IMR-90 (cell line): ENCODE data around the gene PRKCB. TPM values are rescaled to one million over a fixed set of nuclear protein-coding genes. Genes with fewer than 3 reads are reported as not detected.

Experiments
- ATAC-seq: fragments of 200-7000 bp; cut with Tn5 transposase; 2 replicates; pipeline ENCODE4 v1.9.1; 2020; ENCODE audit warnings: low read depth, mild to moderate bottlenecking, moderate library complexity
- BruUV-seq: library from RNA; stranded (reverse); fragments of 400-500 nt; replicated peaks from 2 replicates; lab custom pipeline; 2021; lab: Mats Ljungman, UMichigan
- CTCF ChIA-PET: fragments of 300-600 bp; formaldehyde crosslinking; extraction: SDS; loops from one replicate; lab custom pipeline; 2021; ENCODE audit warnings: antibody characterized with exemption; lab: Yijun Ruan, JAX
- POLR2A ChIA-PET: fragments of 300-600 bp; sonication (Branson Sonifier 250); formaldehyde crosslinking; loops from one replicate; lab custom pipeline; 2022; ENCODE audit warnings: antibody characterized with exemption; ENCODE audit not compliant: unreplicated experiment; lab: Charles Lee
- DNase-seq: peaks from one replicate; pipeline ENCODE4 v3.0.0; 2013
- H2AFZ ChIP-seq: replicated peaks from 2 replicates; pipeline ENCODE3; 2013; ENCODE audit warnings: low read length, mild to moderate bottlenecking; ENCODE audit not compliant: poor library complexity
- H2AK5ac ChIP-seq: 2 replicates; pipeline ENCODE4 v1.6.1; 2013; ENCODE audit warnings: low read depth, low read length, inconsistent platforms
- H2AK9ac ChIP-seq: replicated peaks from 2 replicates; pipeline ENCODE3; 2013; ENCODE audit warnings: mild to moderate bottlenecking, low read depth, low read length, moderate library complexity; ENCODE audit not compliant: poor library complexity
- H2BK120ac ChIP-seq: 2 replicates; pipeline ENCODE4 v1.6.1; 2013; ENCODE audit warnings: low read depth, low read length, inconsistent platforms
- H2BK15ac ChIP-seq: 3 replicates; pipeline ENCODE4 v1.6.1; 2013; ENCODE audit warnings: low read depth, low read length, inconsistent platforms
- H2BK20ac ChIP-seq: 2 replicates; pipeline ENCODE4 v1.6.1; 2013; ENCODE audit warnings: low read depth, mild to moderate bottlenecking, inconsistent platforms, low read length, moderate library complexity
- H2BK5ac ChIP-seq: 2 replicates; pipeline ENCODE4 v1.6.1; 2013; ENCODE audit warnings: mild to moderate bottlenecking, low read depth, low read length, inconsistent platforms; ENCODE audit not compliant: poor library complexity, severe bottlenecking
- H3K14ac ChIP-seq: replicated peaks from 2 replicates; pipeline ENCODE4 v1.6.1; 2013; ENCODE audit warnings: low read depth, low read length, inconsistent platforms
- H3K18ac ChIP-seq: 2 replicates; pipeline ENCODE4 v1.6.1; 2013; ENCODE audit warnings: low read depth, low read length, control low read depth
- H3K23ac ChIP-seq: 2 replicates; pipeline ENCODE4 v1.6.1; 2013; ENCODE audit warnings: low read depth, low read length, inconsistent platforms
- H3K27ac ChIP-seq: 2 replicates; pipeline ENCODE4 v1.5.1; 2013; ENCODE audit warnings: mild to moderate bottlenecking, control low read depth, low read length; ENCODE audit not compliant: insufficient read depth
- H3K27me3 ChIP-seq: 2 replicates; pipeline ENCODE4 v1.6.1; 2013; ENCODE audit warnings: low read length; ENCODE audit not compliant: control insufficient read depth, insufficient read depth
- H3K36me3 ChIP-seq: 2 replicates; pipeline ENCODE4 v1.6.1; 2013; ENCODE audit warnings: low read length, mixed read lengths; ENCODE audit not compliant: control insufficient read depth, insufficient read depth
- H3K4ac ChIP-seq: 2 replicates; pipeline ENCODE4 v1.6.1; 2013; ENCODE audit warnings: low read depth, low read length, inconsistent platforms
- H3K4me1 ChIP-seq: 2 replicates; pipeline ENCODE4 v1.6.1; 2013; ENCODE audit warnings: low read length, mixed read lengths; ENCODE audit not compliant: control insufficient read depth, insufficient read depth
- H3K4me2 ChIP-seq: 2 replicates; pipeline ENCODE4 v1.6.1; 2013; ENCODE audit warnings: low read depth, mild to moderate bottlenecking, control low read depth, low read length, moderate library complexity
- H3K4me3 ChIP-seq: 2 replicates; pipeline ENCODE4 v1.5.1; 2013; ENCODE audit warnings: low read depth, mild to moderate bottlenecking, control low read depth, low read length, moderate library complexity; ENCODE audit not compliant: insufficient read depth
- H3K56ac ChIP-seq: 2 replicates; pipeline ENCODE4 v1.6.1; 2013; ENCODE audit warnings: low read length, inconsistent platforms; ENCODE audit not compliant: insufficient read depth; ENCODE audit errors: extremely low read depth
- H3K79me1 ChIP-seq, 2 experiments: 2 replicates each; pipeline ENCODE4 v1.6.1; 2013; ENCODE audit warnings: low read length in 2 of 2, inconsistent platforms in 1 of 2, low read depth in 1 of 2
- H3K9ac ChIP-seq: 2 replicates; pipeline ENCODE4 v1.6.1; 2013; ENCODE audit warnings: low read depth, low read length, control low read depth
- H3K9me1 ChIP-seq: 2 replicates; pipeline ENCODE4 v1.6.1; 2013; ENCODE audit warnings: low read length, inconsistent platforms; ENCODE audit not compliant: insufficient read depth
- H3K9me3 ChIP-seq: 2 replicates; pipeline ENCODE4 v1.6.1; 2013; ENCODE audit warnings: low read length; ENCODE audit not compliant: control insufficient read depth, insufficient read depth
- H4K20me1 ChIP-seq: 2 replicates; pipeline ENCODE4 v1.6.1; 2013; ENCODE audit warnings: low read length, inconsistent platforms; ENCODE audit not compliant: insufficient read depth
- H4K5ac ChIP-seq: 2 replicates; pipeline ENCODE4 v1.6.1; 2013; ENCODE audit warnings: mild to moderate bottlenecking, low read depth, low read length, control low read depth
- H4K8ac ChIP-seq, 2 experiments: 2 replicates each; pipeline ENCODE4 v1.6.1; 2013; ENCODE audit warnings: low read depth in 2 of 2, low read length in 2 of 2, control low read depth in 1 of 2, inconsistent platforms in 1 of 2
- H4K91ac ChIP-seq: 2 replicates; pipeline ENCODE4 v1.6.1; 2013; ENCODE audit warnings: low read depth, low read length, inconsistent platforms; ENCODE audit not compliant: insufficient read depth
- BHLHE40 ChIP-seq: fragments of 150-350 bp; IDR thresholded peaks from 2 replicates; pipeline ENCODE4 v1.6.1; 2016; ENCODE audit warnings: mild to moderate bottlenecking, low read depth, low read length
- CHD1 ChIP-seq: IDR thresholded peaks from 2 replicates; pipeline ENCODE4 v1.6.1; 2012; ENCODE audit warnings: low read depth, low read length, improper control_type of control experiment
- FOS ChIP-seq: fragments of 150-350 bp; IDR thresholded peaks from 2 replicates; pipeline ENCODE4 v1.6.1; 2016; ENCODE audit warnings: low read depth, low read length
- MAFK ChIP-seq: IDR thresholded peaks from 2 replicates; pipeline ENCODE4 v1.6.1; 2012; ENCODE audit warnings: low read depth, low read length, improper control_type of control experiment
- MAZ ChIP-seq: IDR thresholded peaks from 2 replicates; pipeline ENCODE4 v1.6.1; 2012; ENCODE audit warnings: low read depth, mild to moderate bottlenecking, low read length, improper control_type of control experiment, moderate library complexity, borderline replicate concordance
- MXI1 ChIP-seq: IDR thresholded peaks from 2 replicates; pipeline ENCODE4 v1.6.1; 2012; ENCODE audit warnings: low read depth, mild to moderate bottlenecking, low read length, moderate library complexity, borderline replicate concordance
- NFE2L2 ChIP-seq: fragments of 150-350 bp; IDR thresholded peaks from 2 replicates; pipeline ENCODE4 v1.6.1; 2016; ENCODE audit warnings: low read depth, mild to moderate bottlenecking, low read length
- RAD21 ChIP-seq: IDR thresholded peaks from 2 replicates; pipeline ENCODE4 v1.6.1; 2012; ENCODE audit warnings: low read length, improper control_type of control experiment
- RFX5 ChIP-seq: IDR thresholded peaks from 2 replicates; pipeline ENCODE4 v1.8.0; 2012; ENCODE audit warnings: low read depth, mild to moderate bottlenecking, low read length, moderate library complexity
- SMC3 ChIP-seq: fragments of 150-350 bp; IDR thresholded peaks from 2 replicates; pipeline ENCODE4 v1.6.1; 2016; ENCODE audit warnings: low read depth, mild to moderate bottlenecking, antibody characterized with exemption, low read length, moderate library complexity
- USF2 ChIP-seq: fragments of 150-350 bp; IDR thresholded peaks from 2 replicates; pipeline ENCODE4 v1.6.1; 2017; ENCODE audit warnings: mild to moderate bottlenecking, antibody characterized with exemption, low read length, low read depth
- WGBS, 2 experiments: methylation state at CpG; one replicate each; pipeline versions ENCODE4 v1.1.5 to v1.1.7; 2013; ENCODE audit warnings: missing lambda C conversion rate in 2 of 2; ENCODE audit not compliant: insufficient read length in 1 of 2; ENCODE audit errors: extremely low coverage in 2 of 2; 5-methylcytosine and 5-hydroxymethylcytosine counted together
- dilution Hi-C: fragments of 300-500 bp; cut with HindIII; formaldehyde crosslinking; loops from one replicate; pipeline ENCODE4 v1.14.3; 2018; ENCODE audit warnings: low sequenced_read_pairs; ENCODE audit not compliant: unreplicated experiment
- in situ Hi-C: fragments of 300-500 bp; cut with MboI; formaldehyde crosslinking; loops from 3 replicates; pipeline ENCODE4 v1.14.3; 2019; ENCODE audit warnings: low sequenced_read_pairs, inconsistent platforms, mixed read lengths
- intact Hi-C: fragments of 100-400 bp; cut with micrococcal nuclease; formaldehyde crosslinking; loops from 2 replicates; pipeline ENCODE4 v1.10.0; 2022
- polyA plus RNA-seq, 3 experiments: library from polyadenylated mRNA; depleted of rRNA; stranded (reverse); fragments of >200 nt; gene quantifications; 2 replicates each; pipeline ENCODE4 v1.2.3, GENCODE V29; 2012; ENCODE audit warnings: low replicate concordance in 1 of 3
- total RNA-seq: library from RNA; depleted of rRNA; stranded (reverse); fragments of >200 nt; gene quantifications from 2 replicates; pipeline ENCODE4 v1.2.3, GENCODE V29; 2012
- TF ChIP-seq, protein P1 (sequence below): fragments of 150-350 bp; IDR thresholded peaks from 2 replicates; pipeline ENCODE4 v1.6.1; 2016; ENCODE audit warnings: low read depth, mild to moderate bottlenecking, low read length, moderate library complexity, borderline replicate concordance

The PRKCB gene
- total and polyA plus RNA-seq, 2 of the 4 experiments (the other 2 are of a cell fraction) = under 0.01 TPM; not detected in 1

DNA sequence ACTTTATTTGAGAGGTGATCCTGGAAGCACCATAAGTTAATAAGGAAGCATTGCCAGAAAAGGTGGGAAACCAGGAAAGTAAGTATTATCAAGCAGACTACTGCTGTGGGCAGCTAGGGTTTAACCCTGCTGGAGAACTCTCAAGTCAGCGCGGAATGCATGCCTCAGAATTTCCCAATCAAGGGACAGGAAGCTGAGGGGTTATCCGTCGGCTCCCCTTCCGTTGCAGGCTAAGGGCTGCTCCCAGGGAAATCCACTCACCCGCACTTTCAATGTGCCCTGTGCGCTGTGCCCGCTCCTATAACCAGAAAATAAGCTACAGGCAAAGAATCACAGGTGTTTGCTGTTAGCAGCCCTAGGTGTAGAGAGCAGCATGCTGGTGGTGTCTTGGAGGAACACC is 281.9 kb downstream of the PRKCB start:
- H3K4ac ChIP-seq = no peak overlapping the region
- no peak overlapping the region for H4K5ac ChIP-seq
- TF ChIP-seq SMC3 = no peak
- no peak for TF ChIP-seq MAZ
- no peak for TF ChIP-seq USF2
- no peak for TF ChIP-seq NFE2L2
- TF ChIP-seq, protein P1, sequence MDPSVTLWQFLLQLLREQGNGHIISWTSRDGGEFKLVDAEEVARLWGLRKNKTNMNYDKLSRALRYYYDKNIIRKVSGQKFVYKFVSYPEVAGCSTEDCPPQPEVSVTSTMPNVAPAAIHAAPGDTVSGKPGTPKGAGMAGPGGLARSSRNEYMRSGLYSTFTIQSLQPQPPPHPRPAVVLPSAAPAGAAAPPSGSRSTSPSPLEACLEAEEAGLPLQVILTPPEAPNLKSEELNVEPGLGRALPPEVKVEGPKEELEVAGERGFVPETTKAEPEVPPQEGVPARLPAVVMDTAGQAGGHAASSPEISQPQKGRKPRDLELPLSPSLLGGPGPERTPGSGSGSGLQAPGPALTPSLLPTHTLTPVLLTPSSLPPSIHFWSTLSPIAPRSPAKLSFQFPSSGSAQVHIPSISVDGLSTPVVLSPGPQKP = no peak
- no peak for TF ChIP-seq MAFK
- TF ChIP-seq FOS = no peak
- no peak for TF ChIP-seq MXI1
- no peak for TF ChIP-seq BHLHE40
- TF ChIP-seq RFX5 = no peak
- no peak for TF ChIP-seq RAD21
- TF ChIP-seq CHD1 = no peak
- H2AFZ ChIP-seq = no peak overlapping the region
- POLR2A ChIA-PET = no interaction called here
- no peak overlapping the region for H3K14ac ChIP-seq
- H3K27ac ChIP-seq = no peak overlapping the region
- no peak overlapping the region for H2BK120ac ChIP-seq
- H2BK20ac ChIP-seq = no peak overlapping the region
- in situ Hi-C loops (no loop called here), intact Hi-C loops (no loop called here), dilution Hi-C loops (no loop called here)
- no peak overlapping the region for H2AK9ac ChIP-seq
- H2BK15ac ChIP-seq = no peak overlapping the region
- no peaks in the 10 kb centered on the region for H3K36me3 ChIP-seq
- no peaks in the 10 kb centered on the region for H3K4me1 ChIP-seq
- no peak overlapping the region for H3K56ac ChIP-seq
- no TSS peak for BruUV-seq
- ATAC-seq (no peak), DNase-seq (no peak)
- no peak overlapping the region for H3K18ac ChIP-seq
- no peak overlapping the region for H2BK5ac ChIP-seq
- H3K9me1 ChIP-seq = no peaks in the 10 kb centered on the region
- H3K23ac ChIP-seq = no peak overlapping the region
- H3K4me3 ChIP-seq = no peak overlapping the region
- H3K9me3 ChIP-seq = no peaks in the 10 kb centered on the region
- no peak overlapping the region for H2AK5ac ChIP-seq
- H3K9ac ChIP-seq = no peak overlapping the region
- H4K8ac ChIP-seq = no peak overlapping the region
- H3K4me2 ChIP-seq = no peak overlapping the region
- 80% methylated on average over 2 of the region's 8 CpGs; no CpG with 5 or more reads in 1 of the 2 experiments for WGBS, 2 experiments
- H3K27me3 ChIP-seq = no peaks in the 10 kb centered on the region
- H4K91ac ChIP-seq = no peak overlapping the region
- CTCF ChIA-PET = no interaction called here
- H3K79me1 ChIP-seq = no peaks in the 10 kb centered on the region
- H4K20me1 ChIP-seq = no peaks in the 10 kb centered on the region
